Prostate gland (tissue), 2 donors: Measurements from ENCODE around the gene TMEM161A. TPM values are rescaled to one million over a fixed set of nuclear protein-coding genes. Genes with fewer than 3 reads are reported as not detected.

Experiments used
- DNase-seq: peaks from one replicate; pipeline ENCODE4 v3.0.0-alpha.2; 2019; ENCODE audit warnings: low spot score
- H3K27ac ChIP-seq, 2 donors: fragments of 200-600 bp; sonication (generic); 2 replicates each; pipeline ENCODE4 v1.5.1; 2017 to 2019
- H3K27me3 ChIP-seq: fragments of 200-600 bp; sonication (generic); replicated peaks from 2 replicates; pipeline ENCODE4 v1.5.1; 2019; ENCODE audit not compliant: insufficient read depth
- H3K36me3 ChIP-seq, 2 donors: fragments of 200-600 bp; sonication (generic); 1 replicate in 1 of 2; 2 replicates in 1 of 2; pipeline versions ENCODE4 v1.5.1 to v1.8.1; 2017 to 2019
- H3K4me1 ChIP-seq: fragments of 200-600 bp; sonication (generic); replicated peaks from 2 replicates; pipeline ENCODE4 v1.5.1; 2019
- H3K4me3 ChIP-seq, 2 donors: fragments of 200-600 bp; sonication (generic); 2 replicates each; pipeline ENCODE4 v1.5.1; 2017 to 2019
- H3K9me3 ChIP-seq: fragments of 200-600 bp; sonication (generic); 2 replicates; pipeline ENCODE4 v1.5.1; 2017
- CTCF ChIP-seq, 4 experiments: fragments of 200-600 bp in 2 of 4; fragments of 450-650 bp in 2 of 4; sonication (generic) in 2 of 4; IDR thresholded peaks; 1 replicate in 3 of 4; 2 replicates in 1 of 4; pipeline ENCODE4 v1.5.1; 2016 to 2019; ENCODE audit warnings: antibody characterized with exemption in 4 of 4, mild to moderate bottlenecking in 2 of 4, moderate library complexity in 2 of 4
- POLR2A ChIP-seq: fragments of 450-650 bp; IDR thresholded peaks from one replicate; pipeline ENCODE4 v1.6.1; 2016; ENCODE audit warnings: antibody characterized with exemption, mild to moderate bottlenecking
- POLR2AphosphoS5 ChIP-seq: sonication (generic); formaldehyde crosslinking; IDR thresholded peaks from one replicate; pipeline ENCODE4 v1.6.1; 2017; ENCODE audit warnings: antibody characterized with exemption
- WGBS: methylation state at CpG from one replicate; pipeline ENCODE4 v1.1.5; 2018; 5-methylcytosine and 5-hydroxymethylcytosine counted together
- intact Hi-C: fragments of 100-400 bp; cut with DNase I; formaldehyde crosslinking; loops from one replicate; pipeline ENCODE4 v1.14.2; 2022
- total RNA-seq, 2 donors: library from RNA; depleted of rRNA; stranded (reverse); fragments of >200 nt; gene quantifications; one replicate each; pipeline ENCODE4 v1.1.0, GENCODE V29; 2016

Gene TMEM161A
- total RNA-seq, 2 donors from 2014 or later = 24.0 to 40.9 TPM

GRCh38 chr19:19134687-19135158 lies 3.6 kb downstream of the TMEM161A start:
- intact Hi-C loops = no loop called here
- no peak overlapping the region for H3K4me3 ChIP-seq
- H3K36me3 ChIP-seq = no peaks in the 10 kb centered on the region
- no peaks in the 10 kb centered on the region for H3K9me3 ChIP-seq
- H3K27ac ChIP-seq = no peak overlapping the region
- no peak for DNase-seq
- H3K4me1 ChIP-seq = peaks cover 6% of the 10 kb centered on the region
- whole genome bisulfite sequencing = 41% methylated on average over 19 of the region's 21 CpGs
- TF ChIP-seq POLR2A (no peak), POLR2AphosphoS5 (no peak), CTCF (IDR thresholded peaks at IDR 0.05) (no peak)
- H3K27me3 ChIP-seq = no peaks in the 10 kb centered on the region

GRCh38 chr19:19133985-19134384 lies 4.3 kb downstream of the TMEM161A start:
- 89% methylated on average over 6 of the region's 6 CpGs for WGBS
- Histone ChIP-seq H3K9me3 (no peaks in the 10 kb centered on the region), H3K4me1 (peaks cover 6% of the 10 kb centered on the region), H3K36me3 (no peaks in the 10 kb centered on the region), H3K27me3 (no peaks in the 10 kb centered on the region), H3K4me3 (no peak overlapping the region), H3K27ac (no peak overlapping the region)
- TF ChIP-seq POLR2A (no peak), CTCF (IDR thresholded peaks at IDR 0.05) (no peak), POLR2AphosphoS5 (no peak)
- intact Hi-C loops = no loop called here
- DNase-seq = no peak

GRCh38 chr19:19132912-19133311 lies 5.4 kb downstream of the TMEM161A start:
- DNase-seq = no peak
- Histone ChIP-seq H3K27ac (no peak overlapping the region), H3K4me1 (peaks cover 6% of the 10 kb centered on the region), H3K4me3 (no peak overlapping the region), H3K9me3 (no peaks in the 10 kb centered on the region), H3K27me3 (no peaks in the 10 kb centered on the region), H3K36me3 (no peaks in the 10 kb centered on the region)
- intact Hi-C loops = no loop called here
- WGBS = 95% methylated on average over 12 of the region's 12 CpGs
- TF ChIP-seq POLR2AphosphoS5 (no peak), CTCF (IDR thresholded peaks at IDR 0.05) (no peak), POLR2A (no peak)

- Histone ChIP-seq H3K9me3 (no peaks in the 10 kb centered on the region), H3K4me1 (no peaks in the 10 kb centered on the region), H3K27ac (no peak overlapping the region), H3K4me3 (no peak overlapping the region), H3K36me3 (no peaks in the 10 kb centered on the region), H3K27me3 (no peaks in the 10 kb centered on the region)
- TF ChIP-seq POLR2AphosphoS5 (no peak), POLR2A (no peak), CTCF (IDR thresholded peaks at IDR 0.05) (no peak)
- 97% methylated on average over 3 of the region's 3 CpGs for WGBS
- intact Hi-C loops = no loop called here
- no peak for DNase-seq
Measured at GRCh38 chr19:19131989-19132388, 6.3 kb downstream of the TMEM161A start.

- no peak overlapping the region for H3K4me3 ChIP-seq
- no peaks in the 10 kb centered on the region for H3K4me1 ChIP-seq
- no peak for DNase-seq
- TF ChIP-seq POLR2AphosphoS5 (no peak), CTCF (IDR thresholded peaks at IDR 0.05) (no peak), POLR2A (no peak)
- H3K36me3 ChIP-seq = no peaks in the 10 kb centered on the region
- no peak overlapping the region for H3K27ac ChIP-seq
- intact Hi-C loops = no loop called here
- 97% methylated on average over 6 of the region's 6 CpGs for WGBS
- H3K27me3 ChIP-seq = no peaks in the 10 kb centered on the region
- no peaks in the 10 kb centered on the region for H3K9me3 ChIP-seq
Measured at GRCh38 chr19:19126102-19126501, 12.2 kb downstream of the TMEM161A start.
